Body of pancreas (tissue), 4 donors: ENCODE data around the gene ETV1.

Source experiments
- POLR2A ChIP-seq, 3 donors: fragments of 450-650 bp; IDR thresholded peaks; one replicate each; pipeline ENCODE4 v1.6.1; 2016; ENCODE audit warnings: antibody characterized with exemption in 3 of 3, mild to moderate bottlenecking in 2 of 3
- TF ChIP-seq, protein P1 (sequence below), 7 experiments: fragments of 450-650 bp in 4 of 7; fragments of 200-600 bp in 3 of 7; sonication (generic) in 3 of 7; IDR thresholded peaks; one replicate each; pipeline ENCODE4 v1.5.1; 2016 to 2019; ENCODE audit warnings: antibody characterized with exemption in 7 of 7

DNA sequence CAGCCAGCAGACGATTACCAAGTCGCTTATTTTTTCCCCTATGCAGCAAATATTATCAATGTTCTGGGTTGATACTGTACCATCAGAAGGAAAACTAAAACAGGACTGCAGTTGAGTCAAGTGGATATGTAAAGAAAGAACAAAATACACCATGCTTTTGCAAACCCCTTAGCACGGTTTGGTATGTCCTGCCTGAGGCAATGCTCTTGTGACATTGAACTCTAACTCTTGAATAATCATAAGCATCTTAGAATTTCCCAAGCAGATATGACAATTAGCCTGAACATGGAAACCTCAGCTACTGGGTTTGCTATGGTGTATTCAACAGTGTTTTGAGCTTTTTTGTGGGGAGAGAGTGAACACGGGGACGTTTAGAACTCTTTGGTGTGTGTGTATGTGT lies 107.4 kb downstream of the ETV1 start:
- TF ChIP-seq, protein P1, sequence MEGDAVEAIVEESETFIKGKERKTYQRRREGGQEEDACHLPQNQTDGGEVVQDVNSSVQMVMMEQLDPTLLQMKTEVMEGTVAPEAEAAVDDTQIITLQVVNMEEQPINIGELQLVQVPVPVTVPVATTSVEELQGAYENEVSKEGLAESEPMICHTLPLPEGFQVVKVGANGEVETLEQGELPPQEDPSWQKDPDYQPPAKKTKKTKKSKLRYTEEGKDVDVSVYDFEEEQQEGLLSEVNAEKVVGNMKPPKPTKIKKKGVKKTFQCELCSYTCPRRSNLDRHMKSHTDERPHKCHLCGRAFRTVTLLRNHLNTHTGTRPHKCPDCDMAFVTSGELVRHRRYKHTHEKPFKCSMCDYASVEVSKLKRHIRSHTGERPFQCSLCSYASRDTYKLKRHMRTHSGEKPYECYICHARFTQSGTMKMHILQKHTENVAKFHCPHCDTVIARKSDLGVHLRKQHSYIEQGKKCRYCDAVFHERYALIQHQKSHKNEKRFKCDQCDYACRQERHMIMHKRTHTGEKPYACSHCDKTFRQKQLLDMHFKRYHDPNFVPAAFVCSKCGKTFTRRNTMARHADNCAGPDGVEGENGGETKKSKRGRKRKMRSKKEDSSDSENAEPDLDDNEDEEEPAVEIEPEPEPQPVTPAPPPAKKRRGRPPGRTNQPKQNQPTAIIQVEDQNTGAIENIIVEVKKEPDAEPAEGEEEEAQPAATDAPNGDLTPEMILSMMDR (IDR thresholded peaks at IDR 0.05), result no peak
- TF ChIP-seq POLR2A (IDR thresholded peaks at IDR 0.05), result no peak
